Naive thymus-derived CD4-positive, alpha-beta T cell (primary cell): ENCODE results near the gene TSSK6. TPM values are rescaled to one million over a fixed set of nuclear protein-coding genes. Genes with fewer than 3 reads are reported as not detected.

Experiments
- ATAC-seq: fragments of 150-1000 bp; cut with Tn5 transposase; 2 replicates; pipeline ENCODE4 v1.10.0; 2021; ENCODE audit warnings: mild to moderate bottlenecking, moderate library complexity
- CTCF ChIA-PET: fragments of 350-600 bp; sonication (Branson Sonifier 250); formaldehyde crosslinking; loops from one replicate; lab custom pipeline; 2021; ENCODE audit warnings: antibody characterized with exemption; lab: Charles Lee
- POLR2A ChIA-PET: fragments of 350-600 bp; sonication (Branson Sonifier 250); formaldehyde crosslinking; loops from one replicate; lab custom pipeline; 2021; ENCODE audit warnings: antibody characterized with exemption, inconsistent platforms; lab: Charles Lee
- DNase-seq, 9 donors: peaks; one replicate each; pipeline versions ENCODE4 v3.0.0 to v3.0.0-alpha.2; 2020 to 2022; ENCODE audit warnings: mixed read lengths in 1 of 9
- H3K27ac ChIP-seq: one replicate; pipeline ENCODE4 v1.7.0; 2013; ENCODE audit warnings: mild to moderate bottlenecking, low read depth, low read length, moderate library complexity
- H3K27me3 ChIP-seq, 2 donors: one replicate each; pipeline ENCODE4 v1.7.0; 2013; ENCODE audit warnings: low read length in 2 of 2, mild to moderate bottlenecking in 2 of 2, moderate library complexity in 2 of 2; ENCODE audit not compliant: control insufficient read depth in 2 of 2, insufficient read depth in 2 of 2
- H3K36me3 ChIP-seq, 3 experiments: 1 replicate in 2 of 3; 2 replicates in 1 of 3; pipeline ENCODE4 v1.7.0; 2013; ENCODE audit warnings: low read length in 3 of 3, mild to moderate bottlenecking in 3 of 3, moderate library complexity in 1 of 3; ENCODE audit not compliant: insufficient read depth in 3 of 3, control insufficient read depth in 2 of 3
- H3K4me1 ChIP-seq, 2 donors: one replicate each; pipeline ENCODE4 v1.7.0; 2013; ENCODE audit warnings: low read length in 2 of 2, mild to moderate bottlenecking in 2 of 2, moderate library complexity in 1 of 2; ENCODE audit not compliant: control insufficient read depth in 2 of 2, insufficient read depth in 2 of 2
- H3K4me3 ChIP-seq: 2 replicates; pipeline ENCODE4 v1.7.0; 2013; ENCODE audit warnings: mild to moderate bottlenecking, low read length
- H3K9me3 ChIP-seq, 3 experiments: 1 replicate in 2 of 3; 2 replicates in 1 of 3; pipeline ENCODE4 v1.7.0; 2013; ENCODE audit warnings: low read length in 3 of 3; ENCODE audit not compliant: control insufficient read depth in 2 of 3
- H3K27ac Mint-ChIP-seq, 9 donors: one replicate each; pipeline ENCODE4 v1.8.0; 2020 to 2022; ENCODE audit warnings: mixed read lengths in 9 of 9, mild to moderate bottlenecking in 8 of 9, moderate library complexity in 5 of 9, inconsistent platforms in 2 of 9
- H3K27me3 Mint-ChIP-seq, 5 donors: one replicate each; pipeline ENCODE4 v1.8.0; 2021 to 2022; ENCODE audit warnings: mixed read lengths in 5 of 5, mild to moderate bottlenecking in 1 of 5
- H3K36me3 Mint-ChIP-seq, 5 donors: one replicate each; pipeline ENCODE4 v1.8.0; 2020 to 2022; ENCODE audit warnings: mixed read lengths in 5 of 5, mild to moderate bottlenecking in 3 of 5, inconsistent platforms in 1 of 5
- H3K4me1 Mint-ChIP-seq, 7 donors: one replicate each; pipeline ENCODE4 v1.8.0; 2020 to 2022; ENCODE audit warnings: mixed read lengths in 7 of 7, mild to moderate bottlenecking in 3 of 7, inconsistent platforms in 1 of 7
- H3K4me3 Mint-ChIP-seq, 10 donors: one replicate each; pipeline ENCODE4 v1.8.0; 2020 to 2022; ENCODE audit warnings: mild to moderate bottlenecking in 10 of 10, mixed read lengths in 10 of 10, moderate library complexity in 6 of 10, inconsistent platforms in 2 of 10
- H3K9me3 Mint-ChIP-seq, 11 donors: one replicate each; pipeline ENCODE4 v1.8.0; 2020 to 2022; ENCODE audit warnings: mixed read lengths in 11 of 11, mild to moderate bottlenecking in 4 of 11, inconsistent platforms in 1 of 11, moderate library complexity in 1 of 11
- intact Hi-C, 2 donors: fragments of 100-400 bp; cut with micrococcal nuclease; formaldehyde crosslinking; loops; one replicate each; pipeline ENCODE4 v1.15.1; 2023
- polyA plus RNA-seq, 2 donors: library from polyadenylated mRNA; unstranded; fragments of 300-500 nt; fragmentation: Illumina TruSeq; gene quantifications; one replicate each; pipeline ENCODE4 v1.2.3, GENCODE V29; 2021
- total RNA-seq, 6 experiments: library from RNA in 5 of 6; stranded (reverse) in 5 of 6; gene quantifications; 1 replicate in 5 of 6; 2 replicates in 1 of 6; pipeline ENCODE4 v1.2.3 and lab custom pipeline; 2021 to 2026

Gene TSSK6
- total and polyA plus RNA-seq, 7 experiments from 2014 or later = 1.4 to 11.3 (median 4.4) TPM

- no peaks in the 10 kb centered on the region for H3K9me3 Mint-ChIP-seq
- ChIA-PET CTCF (no interaction called here), POLR2A (interaction anchor here (0.5 to 1.6 kb wide), 2 partner anchors 38 to 86 kb away, joined by 3 read pairs; partner anchors contain the start of gene LPAR2)
- intact Hi-C loops = loop anchor here in 1 of 2 donors (5.0 kb wide), 1 partner anchor 325 kb away; the partner anchor contains the start of gene ZNF253
- no peak for DNase-seq
- Histone ChIP-seq H3K4me1 (peaks cover 15 to 25% of the 10 kb centered on the region in 2 donors), H3K36me3 (no peaks in the 10 kb centered on the region), H3K9me3 (no peaks in the 10 kb centered on the region), H3K27ac (no peak overlapping the region), H3K27me3 (no peaks in the 10 kb centered on the region), H3K4me3 (no peak overlapping the region)
- peak overlapping the region in 2 of 9 donors; percentile 1 to 68 for H3K27ac Mint-ChIP-seq
- no peak overlapping the region for H3K4me3 Mint-ChIP-seq
- peaks cover 8 to 33% (median 24%) of the 10 kb centered on the region in 7 donors for H3K4me1 Mint-ChIP-seq
- ATAC-seq = no peak
- no peaks in the 10 kb centered on the region for H3K36me3 Mint-ChIP-seq
- H3K27me3 Mint-ChIP-seq = peaks cover 0 to 24% (median 4%) of the 10 kb centered on the region in 5 donors
Measured at GRCh38 chr19:19542507-19542906, 27.2 kb upstream of the TSSK6 start.

- peaks cover 8 to 35% (median 29%) of the 10 kb centered on the region in 7 donors for H3K4me1 Mint-ChIP-seq
- Histone ChIP-seq H3K4me1 (peaks cover 15 to 25% of the 10 kb centered on the region in 2 donors), H3K4me3 (peak overlapping the region; percentile 50), H3K36me3 (no peaks in the 10 kb centered on the region), H3K27ac (no peak overlapping the region), H3K9me3 (no peaks in the 10 kb centered on the region), H3K27me3 (no peaks in the 10 kb centered on the region)
- peak overlapping the region in 8 of 10 donors; percentile 56 to 85 (median 77) for H3K4me3 Mint-ChIP-seq
- peaks cover 0 to 28% (median 4%) of the 10 kb centered on the region in 5 donors for H3K27me3 Mint-ChIP-seq
- DNase-seq (no peak), ATAC-seq (no peak)
- intact Hi-C loops = loop anchor here in 1 of 2 donors (2.0 to 5.0 kb wide), 2 partner anchors 65 to 326 kb away; partner anchors contain the start of gene ZNF253
- POLR2A ChIA-PET = interaction anchor here (0.5 to 1.0 kb wide), 2 partner anchors 17 to 127 kb away, joined by 3 read pairs; no protein-coding TSS in a partner anchor
- no peaks in the 10 kb centered on the region for H3K9me3 Mint-ChIP-seq
- peaks cover 0 to 3% (median 0%) of the 10 kb centered on the region in 5 donors for H3K36me3 Mint-ChIP-seq
- CTCF ChIA-PET = no interaction called here
- peak overlapping the region in 1 of 9 donors; percentile 64 for H3K27ac Mint-ChIP-seq
Measured at GRCh38 chr19:19541616-19542015, 26.3 kb upstream of the TSSK6 start.

- POLR2A ChIA-PET = interaction anchor here (0.5 to 1.2 kb wide), 3 partner anchors 17 to 128 kb away, joined by 3 read pairs; no protein-coding TSS in a partner anchor
- DNase-seq = peak; percentile 49 to 79 (median 69)
- no peaks in the 10 kb centered on the region for H3K36me3 ChIP-seq
- Mint-ChIP-seq H3K4me1 (peaks cover 8 to 36% (median 29%) of the 10 kb centered on the region in 7 donors), H3K4me3 (peak overlapping the region; percentile 58 to 85 (median 77)), H3K36me3 (peaks cover 0 to 3% (median 0%) of the 10 kb centered on the region in 5 donors), H3K27me3 (peaks cover 0 to 31% (median 4%) of the 10 kb centered on the region in 5 donors), H3K27ac (peak overlapping the region in 3 of 9 donors; percentile 43 to 81 (median 66)), H3K9me3 (no peaks in the 10 kb centered on the region)
- peak; percentile 86 for ATAC-seq
- no peaks in the 10 kb centered on the region for H3K27me3 ChIP-seq
- CTCF ChIA-PET = no interaction called here
- H3K9me3 ChIP-seq = no peaks in the 10 kb centered on the region
- intact Hi-C loops = loop anchor here in 1 of 2 donors (1.0 to 5.0 kb wide), 4 partner anchors 66 to 326 kb away; partner anchors contain the start of genes GMIP, PBX4 and ZNF253
- H3K27ac ChIP-seq = no peak overlapping the region
- peaks cover 15 to 25% of the 10 kb centered on the region in 2 donors for H3K4me1 ChIP-seq
- peak overlapping the region; percentile 50 for H3K4me3 ChIP-seq
Measured at GRCh38 chr19:19540715-19541515, 25.6 kb upstream of the TSSK6 start.

- H3K4me1 ChIP-seq = peaks cover 15 to 25% of the 10 kb centered on the region in 2 donors
- ATAC-seq = peak; percentile 50
- peak overlapping the region in 3 of 9 donors; percentile 43 to 81 (median 66) for H3K27ac Mint-ChIP-seq
- no peaks in the 10 kb centered on the region for H3K27me3 ChIP-seq
- no peaks in the 10 kb centered on the region for H3K9me3 Mint-ChIP-seq
- H3K4me3 ChIP-seq = peak overlapping the region; percentile 50
- no peaks in the 10 kb centered on the region for H3K36me3 ChIP-seq
- H3K27me3 Mint-ChIP-seq = peaks cover 0 to 31% (median 4%) of the 10 kb centered on the region in 5 donors
- H3K27ac ChIP-seq = no peak overlapping the region
- peaks cover 8 to 36% (median 29%) of the 10 kb centered on the region in 7 donors for H3K4me1 Mint-ChIP-seq
- ChIA-PET CTCF (no interaction called here), POLR2A (interaction anchor here (1.2 kb wide), 1 partner anchor 73 kb away, joined by 3 read pairs; no protein-coding TSS in a partner anchor)
- intact Hi-C loops = loop anchor here in 1 of 2 donors (1.0 to 5.0 kb wide), 4 partner anchors 67 to 327 kb away; partner anchors contain the start of genes GMIP, PBX4 and ZNF253
- H3K4me3 Mint-ChIP-seq = peak overlapping the region; percentile 58 to 85 (median 77)
- H3K9me3 ChIP-seq = no peaks in the 10 kb centered on the region
- DNase-seq = peak in 4 of 9 donors; percentile 40 to 70 (median 52)
- H3K36me3 Mint-ChIP-seq = peaks cover 0 to 3% (median 0%) of the 10 kb centered on the region in 5 donors
Measured at GRCh38 chr19:19540064-19540714, 24.8 kb upstream of the TSSK6 start.

GRCh38 chr19:19539698-19540063 is 24.3 kb upstream of the TSSK6 start:
- H3K27me3 ChIP-seq = no peaks in the 10 kb centered on the region
- Mint-ChIP-seq H3K27ac (peak overlapping the region in 1 of 9 donors; percentile 43), H3K4me1 (peaks cover 8 to 36% (median 29%) of the 10 kb centered on the region in 7 donors), H3K36me3 (peaks cover 0 to 3% (median 0%) of the 10 kb centered on the region in 5 donors), H3K9me3 (no peaks in the 10 kb centered on the region), H3K4me3 (peak overlapping the region in 5 of 10 donors; percentile 21 to 83 (median 58)), H3K27me3 (peaks cover 0 to 31% (median 4%) of the 10 kb centered on the region in 5 donors)
- H3K4me1 ChIP-seq = peaks cover 15 to 25% of the 10 kb centered on the region in 2 donors
- no peak for ATAC-seq
- H3K9me3 ChIP-seq = no peaks in the 10 kb centered on the region
- intact Hi-C loops = loop anchor here in 1 of 2 donors (1.0 to 5.0 kb wide), 6 partner anchors 59 to 328 kb away; partner anchors contain the start of genes GMIP, PBX4, ZNF253 and ZNF506
- ChIA-PET CTCF (no interaction called here), POLR2A (interaction anchor here (1.1 to 1.2 kb wide), 2 partner anchors 20 to 73 kb away, joined by 3 read pairs; no protein-coding TSS in a partner anchor)
- no peak overlapping the region for H3K27ac ChIP-seq
- no peak overlapping the region for H3K4me3 ChIP-seq
- no peaks in the 10 kb centered on the region for H3K36me3 ChIP-seq
- peak in 1 of 9 donors; percentile 22 for DNase-seq
